H1 (cell line): ENCODE measurements around the gene TFF3. TPM values are rescaled to one million over a fixed set of nuclear protein-coding genes. Genes with fewer than 3 reads are reported as not detected.

Source experiments
- CTCF ChIA-PET: fragments of 300-600 bp; sonication (Branson Sonifier 250); formaldehyde crosslinking; loops from one replicate; lab custom pipeline; 2021; ENCODE audit not compliant: partially characterized antibody; lab: Charles Lee
- POLR2A ChIA-PET: fragments of 300-600 bp; sonication (Branson Sonifier 250); formaldehyde crosslinking; loops from one replicate; lab custom pipeline; 2021; ENCODE audit warnings: inconsistent platforms; ENCODE audit not compliant: partially characterized antibody; lab: Charles Lee
- DNase-seq, 2 experiments: peaks; one replicate each; pipeline versions ENCODE4 v3.0.0 to v3.0.0-alpha.2; 2010 to 2022; ENCODE audit warnings: low spot score in 2 of 2, low read depth in 1 of 2, mixed read lengths in 1 of 2
- FAIRE-seq: peaks from 2 replicates; lab custom pipeline; 2011; peaks lifted over from hg19 to GRCh38; lab: Jason Lieb, UNC
- H2AFZ ChIP-seq: 2 replicates; pipeline ENCODE4 v1.8.1; 2012; ENCODE audit warnings: low read length, inconsistent platforms
- H2AK5ac ChIP-seq: 2 replicates; pipeline ENCODE4 v1.6.1; 2013; ENCODE audit warnings: low read depth, low read length
- H2BK120ac ChIP-seq: replicated peaks from 2 replicates; pipeline ENCODE3; 2013; ENCODE audit warnings: low read depth, low read length, inconsistent platforms
- H2BK12ac ChIP-seq: 2 replicates; pipeline ENCODE4 v1.6.1; 2013; ENCODE audit warnings: low read depth, low read length
- H2BK15ac ChIP-seq: 2 replicates; pipeline ENCODE4 v1.6.1; 2013; ENCODE audit warnings: low read length
- H2BK20ac ChIP-seq: 2 replicates; pipeline ENCODE4 v1.6.1; 2013; ENCODE audit warnings: low read length
- H2BK5ac ChIP-seq: 2 replicates; pipeline ENCODE4 v1.6.1; 2013; ENCODE audit warnings: low read depth, low read length
- H3K14ac ChIP-seq: 2 replicates; pipeline ENCODE4 v1.6.1; 2013; ENCODE audit warnings: inconsistent platforms; ENCODE audit not compliant: insufficient read length
- H3K18ac ChIP-seq: 2 replicates; pipeline ENCODE4 v1.6.1; 2013; ENCODE audit warnings: low read length; ENCODE audit errors: extremely low read depth
- H3K23ac ChIP-seq: 2 replicates; pipeline ENCODE4 v1.6.1; 2013; ENCODE audit warnings: inconsistent platforms; ENCODE audit not compliant: insufficient read length
- H3K23me2 ChIP-seq: 2 replicates; pipeline ENCODE4 v1.6.1; 2013; ENCODE audit warnings: low read depth, low read length
- H3K27ac ChIP-seq: 2 replicates; pipeline ENCODE4 v1.6.1; 2011; ENCODE audit warnings: low read depth, low read length, inconsistent platforms
- H3K27me3 ChIP-seq, 4 experiments: replicated peaks in 1 of 4; 1 replicate in 1 of 4; 2 replicates in 3 of 4; pipeline versions ENCODE4 v1.6.1 to v1.8.1; 2011 to 2013; ENCODE audit warnings: low read length in 3 of 4, mild to moderate bottlenecking in 3 of 4, inconsistent platforms in 2 of 4, mixed read lengths in 2 of 4, moderate library complexity in 1 of 4; ENCODE audit not compliant: control insufficient read depth in 3 of 4, insufficient read depth in 3 of 4; ENCODE audit errors: extremely low read depth in 1 of 4
- H3K36me3 ChIP-seq, 4 experiments: 2 replicates each; pipeline versions ENCODE4 v1.6.1 to v1.8.1; 2011 to 2013; ENCODE audit warnings: mild to moderate bottlenecking in 4 of 4, low read length in 3 of 4, moderate library complexity in 2 of 4, control low read depth in 1 of 4, inconsistent platforms in 1 of 4; ENCODE audit not compliant: insufficient read depth in 4 of 4, control insufficient read depth in 2 of 4
- H3K4ac ChIP-seq: replicated peaks from 2 replicates; pipeline ENCODE3; 2013; ENCODE audit warnings: low read length, low read depth, mixed read lengths, inconsistent platforms; ENCODE audit not compliant: insufficient read length
- H3K4me1 ChIP-seq, 4 experiments: replicated peaks in 1 of 4; 1 replicate in 1 of 4; 2 replicates in 3 of 4; pipeline versions ENCODE4 v1.6.1 to v1.8.1; 2011 to 2013; ENCODE audit warnings: low read length in 3 of 4, inconsistent platforms in 2 of 4, mixed read lengths in 1 of 4; ENCODE audit not compliant: insufficient read depth in 4 of 4, control insufficient read depth in 3 of 4
- H3K4me2 ChIP-seq, 2 experiments: 2 replicates each; pipeline versions ENCODE4 v1.6.1 to v1.8.1; 2011 to 2013; ENCODE audit warnings: low read depth in 2 of 2, low read length in 2 of 2, control low read depth in 1 of 2, inconsistent platforms in 1 of 2, mild to moderate bottlenecking in 1 of 2; ENCODE audit not compliant: insufficient read depth in 1 of 2
- H3K4me3 ChIP-seq, 4 experiments: fragments of 200-600, 300-600 bp in 1 of 4; sonication (generic), shearing (Covaris generic), sonication (Bioruptor Twin) in 1 of 4; 2 replicates each; pipeline versions ENCODE4 v1.5.1 to v1.8.1; 2011 to 2016; ENCODE audit warnings: low read length in 4 of 4, low read depth in 3 of 4, control low read depth in 2 of 4, inconsistent platforms in 2 of 4, mild to moderate bottlenecking in 2 of 4, mixed read lengths in 1 of 4, moderate library complexity in 1 of 4; ENCODE audit not compliant: insufficient read depth in 2 of 4; ENCODE audit errors: extremely low read depth in 1 of 4
- H3K56ac ChIP-seq: replicated peaks from 2 replicates; pipeline ENCODE3; 2013; ENCODE audit warnings: low read depth, mild to moderate bottlenecking, mixed read lengths, low read length, inconsistent platforms; ENCODE audit not compliant: insufficient read length
- H3K79me1 ChIP-seq: 2 replicates; pipeline ENCODE4 v1.6.1; 2013; ENCODE audit warnings: low read depth, low read length, control low read depth
- H3K79me2 ChIP-seq, 2 experiments: 2 replicates each; pipeline versions ENCODE4 v1.6.1 to v1.8.1; 2012 to 2013; ENCODE audit warnings: low read length in 2 of 2, mild to moderate bottlenecking in 2 of 2, inconsistent platforms in 1 of 2; ENCODE audit not compliant: insufficient read depth in 2 of 2, control insufficient read depth in 1 of 2
- H3K9ac ChIP-seq, 4 experiments: replicated peaks in 1 of 4; 1 replicate in 1 of 4; 2 replicates in 3 of 4; pipeline versions ENCODE4 v1.6.1 to v1.8.1; 2011 to 2013; ENCODE audit warnings: low read depth in 3 of 4, low read length in 3 of 4, control low read depth in 2 of 4, mild to moderate bottlenecking in 2 of 4, moderate library complexity in 2 of 4, inconsistent platforms in 1 of 4; ENCODE audit errors: extremely low read depth in 1 of 4
- H3K9me3 ChIP-seq, 2 experiments: 2 replicates each; pipeline versions ENCODE4 v1.6.1 to v1.8.1; 2012 to 2013; ENCODE audit warnings: mild to moderate bottlenecking in 2 of 2, moderate library complexity in 2 of 2, control low read depth in 1 of 2, inconsistent platforms in 1 of 2, low read depth in 1 of 2, low read length in 1 of 2, mixed read lengths in 1 of 2; ENCODE audit not compliant: insufficient read depth in 2 of 2
- H4K20me1 ChIP-seq, 2 experiments: replicated peaks in 1 of 2; 2 replicates each; pipeline versions ENCODE3 to v1.8.1; 2011 to 2013; ENCODE audit warnings: inconsistent platforms in 2 of 2, low read length in 2 of 2, mild to moderate bottlenecking in 1 of 2; ENCODE audit not compliant: insufficient read depth in 2 of 2, control insufficient read depth in 1 of 2
- H4K5ac ChIP-seq: 2 replicates; pipeline ENCODE4 v1.6.1; 2013; ENCODE audit warnings: low read length, low read depth, mixed read lengths, inconsistent platforms; ENCODE audit not compliant: insufficient read length
- H4K8ac ChIP-seq: 2 replicates; pipeline ENCODE4 v1.8.0; 2013; ENCODE audit warnings: mild to moderate bottlenecking, moderate library complexity, low read length, inconsistent platforms; ENCODE audit not compliant: insufficient read depth; ENCODE audit errors: extremely low read depth
- H4K91ac ChIP-seq: replicated peaks from 2 replicates; pipeline ENCODE3; 2013; ENCODE audit warnings: low read length, mixed read lengths, inconsistent platforms; ENCODE audit not compliant: insufficient read length
- BACH1 ChIP-seq: IDR thresholded peaks from 2 replicates; pipeline ENCODE4 v1.6.1; 2012; ENCODE audit warnings: low read length, improper control_type of control experiment
- BCL11A ChIP-seq, 2 experiments: IDR thresholded peaks; one replicate each; pipeline ENCODE4 v1.6.1; 2011; ENCODE audit warnings: low read depth in 2 of 2, low read length in 2 of 2, mild to moderate bottlenecking in 2 of 2
- GABPA ChIP-seq: IDR thresholded peaks from 2 replicates; pipeline ENCODE4 v1.6.1; 2011; ENCODE audit warnings: mild to moderate bottlenecking, low read length, moderate library complexity, borderline replicate concordance; ENCODE audit not compliant: insufficient read depth
- HDAC6 ChIP-seq: IDR thresholded peaks from one replicate; pipeline ENCODE4 v1.7.1; 2012; ENCODE audit warnings: low read depth, mild to moderate bottlenecking, inconsistent platforms, low read length, moderate library complexity
- JUN ChIP-seq: IDR thresholded peaks from 2 replicates; pipeline ENCODE4 v1.6.1; 2011; ENCODE audit warnings: low read depth, mild to moderate bottlenecking, improper control_type of control experiment, low read length
- KDM1A ChIP-seq: fragments of 200-600, 300-600 bp; sonication (generic); IDR thresholded peaks from 2 replicates; pipeline ENCODE4 v1.7.1; 2016; ENCODE audit warnings: mild to moderate bottlenecking, low read length, borderline replicate concordance
- MAFK ChIP-seq: IDR thresholded peaks from 2 replicates; pipeline ENCODE4 v1.6.1; 2012; ENCODE audit warnings: low read depth, mild to moderate bottlenecking, improper control_type of control experiment, low read length
- PHF8 ChIP-seq: fragments of 200-600 bp; sonication (generic); conservative IDR thresholded peaks from 2 replicates; pipeline ENCODE4 v1.7.1; 2012; ENCODE audit warnings: low read depth, mild to moderate bottlenecking, inconsistent platforms, low read length, moderate library complexity
- RBBP5 ChIP-seq: IDR thresholded peaks from 2 replicates; pipeline ENCODE4 v1.7.1; 2012; ENCODE audit warnings: low read depth, mild to moderate bottlenecking, inconsistent platforms, low read length, moderate library complexity, borderline replicate concordance
- RNF2 ChIP-seq: fragments of 200-900, 300-1000 bp; sonication (generic); IDR thresholded peaks from 2 replicates; pipeline ENCODE4 v1.7.1; 2016; ENCODE audit warnings: borderline replicate concordance, low read depth, mild to moderate bottlenecking, antibody characterized with exemption, low read length; ENCODE audit not compliant: poor library complexity, severe bottlenecking; ENCODE audit errors: missing control alignments
- SIRT6 ChIP-seq: IDR thresholded peaks from one replicate; pipeline ENCODE4 v1.7.1; 2012; ENCODE audit warnings: low read length, inconsistent platforms
- SIX5 ChIP-seq: IDR thresholded peaks from 2 replicates; pipeline ENCODE4 v1.6.1; 2011; ENCODE audit warnings: mild to moderate bottlenecking, low read depth, low read length
- SRF ChIP-seq: IDR thresholded peaks from 2 replicates; pipeline ENCODE4 v1.6.1; 2011; ENCODE audit warnings: mild to moderate bottlenecking, low read depth, low read length, moderate library complexity
- TAF7 ChIP-seq: optimal IDR thresholded peaks from 2 replicates; pipeline ENCODE3; 2011; ENCODE audit warnings: low read depth, mild to moderate bottlenecking, inconsistent platforms, low read length, moderate library complexity, borderline replicate concordance
- YY1 ChIP-seq: IDR thresholded peaks from 2 replicates; pipeline ENCODE4 v1.6.1; 2011; ENCODE audit warnings: low read depth, mild to moderate bottlenecking, low read length
- WGBS, 2 experiments: shearing (Covaris generic) in 1 of 2; methylation state at CpG; one replicate each; pipeline versions ENCODE4 v1.1.6 to v1.1.7; 2013 to 2015; ENCODE audit warnings: low lambda C conversion rate in 2 of 2, mixed read lengths in 2 of 2, inconsistent platforms in 1 of 2, low coverage in 1 of 2, missing lambda C conversion rate in 1 of 2; ENCODE audit not compliant: insufficient replicate concordance in 2 of 2, insufficient coverage in 1 of 2, insufficient read length in 1 of 2; ENCODE audit errors: extremely low coverage in 1 of 2, missing lambda C conversion rate in 1 of 2; 5-methylcytosine and 5-hydroxymethylcytosine counted together
- polyA plus RNA-seq, 7 experiments: library from polyadenylated mRNA; depleted of rRNA in 3 of 7; stranded (reverse) in 5 of 7; unstranded in 2 of 7; fragments of >200 nt in 5 of 7; fragments of 200-250 nt in 2 of 7; gene quantifications; 1 replicate in 5 of 7; 2 replicates in 1 of 7; 4 replicates in 1 of 7; pipeline versions ENCODE4 v1.2.1 to v1.2.3, GENCODE V29; 2011 to 2013; ENCODE audit warnings: missing spikeins in 2 of 7, mixed read lengths in 2 of 7
- total RNA-seq: library from RNA; stranded (reverse); fragmentation: NEBNext Ultra II Directional; extraction: Animal tissue kit (Norgen Biotek cat#: 25700); gene quantifications from 2 replicates; pipeline ENCODE4 v1.2.1, GENCODE V29; 2021

Gene TFF3
- total and polyA plus RNA-seq, 2 of the 8 experiments (the other 6 are each of a cell fraction or from before 2014, with no cell fraction given) = 1.7 to 6.7 TPM

DNA sequence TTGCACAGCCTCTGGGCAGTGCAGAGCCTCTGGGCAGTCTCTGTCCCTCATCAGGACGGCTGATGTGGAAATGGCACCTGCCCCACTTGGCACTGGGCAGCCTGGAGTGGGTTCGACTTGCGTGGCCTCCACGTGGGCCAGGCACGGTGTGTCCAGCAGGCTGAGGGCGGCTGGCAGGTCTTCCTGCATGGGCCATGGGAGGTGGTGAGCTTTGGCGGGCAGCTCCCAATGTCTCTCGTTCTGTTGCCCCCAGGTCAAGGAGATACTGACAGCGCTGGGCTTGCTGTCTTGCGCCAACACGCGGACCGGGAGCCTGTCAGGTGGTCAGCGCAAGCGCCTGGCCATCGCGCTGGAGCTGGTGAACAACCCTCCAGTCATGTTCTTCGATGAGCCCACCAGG, 33.2 kb downstream of the TFF3 start:
- FAIRE-seq (no peak), DNase-seq (no peak)
- no peak overlapping the region for H3K4ac ChIP-seq
- H3K79me2 ChIP-seq = no peaks in the 10 kb centered on the region
- no peak overlapping the region for H2BK15ac ChIP-seq
- POLR2A ChIA-PET = no interaction called here
- H2AK5ac ChIP-seq = no peak overlapping the region
- no peak overlapping the region for H3K9ac ChIP-seq
- no peak overlapping the region for H3K27ac ChIP-seq
- H4K8ac ChIP-seq = no peak overlapping the region
- no peaks in the 10 kb centered on the region for H4K20me1 ChIP-seq
- H2BK120ac ChIP-seq = no peak overlapping the region
- H3K23me2 ChIP-seq = no peaks in the 10 kb centered on the region
- H3K4me3 ChIP-seq = no peak overlapping the region
- H4K91ac ChIP-seq = no peak overlapping the region
- no peak overlapping the region for H3K14ac ChIP-seq
- H3K23ac ChIP-seq = no peak overlapping the region
- H3K4me2 ChIP-seq = no peak overlapping the region
- no peak overlapping the region for H4K5ac ChIP-seq
- no peak overlapping the region for H3K18ac ChIP-seq
- H3K79me1 ChIP-seq = no peaks in the 10 kb centered on the region
- 92% methylated on average over 18 of the region's 18 CpGs; no CpG with 5 or more reads in 1 of the 2 experiments for WGBS, 2 experiments
- CTCF ChIA-PET = interaction anchor here (0.7 to 1.2 kb wide), 2 partner anchors 23 to 135 kb away, joined by 3 to 4 read pairs; no protein-coding TSS in a partner anchor
- no peak overlapping the region for H2BK20ac ChIP-seq
- H3K27me3 ChIP-seq = no peaks in the 10 kb centered on the region
- no peak overlapping the region for H2BK12ac ChIP-seq
- H2BK5ac ChIP-seq = no peak overlapping the region
- no peaks in the 10 kb centered on the region for H3K9me3 ChIP-seq
- no peaks in the 10 kb centered on the region for H3K4me1 ChIP-seq
- H3K36me3 ChIP-seq = no peaks in the 10 kb centered on the region
- H2AFZ ChIP-seq = no peak overlapping the region
- no peak overlapping the region for H3K56ac ChIP-seq
- TF ChIP-seq SRF = no peak
- no peak for TF ChIP-seq TAF7
- no peak for TF ChIP-seq MAFK
- no peak for TF ChIP-seq SIRT6
- no peak for TF ChIP-seq GABPA
- TF ChIP-seq RBBP5 = no peak
- no peak for TF ChIP-seq RNF2
- TF ChIP-seq YY1 = no peak
- TF ChIP-seq HDAC6 = no peak
- no peak for TF ChIP-seq JUN
- no peak for TF ChIP-seq SIX5
- TF ChIP-seq KDM1A = no peak
- TF ChIP-seq BCL11A (IDR thresholded peaks at IDR 0.05; ENCODE audit: low read depth in 2 of 2, low read length in 2 of 2) = no peak
- TF ChIP-seq PHF8 = no peak
- TF ChIP-seq BACH1 = no peak
